Measurements from ENCODE around the gene PLCB3. TPM values are rescaled to one million over a fixed set of nuclear protein-coding genes. Genes with fewer than 3 reads are reported as not detected.

The PLCB3 gene
- total and polyA plus RNA-seq, 2 of the 13 experiments (the other 11 are each of a cell fraction or from before 2014, with no cell fraction given), result 7.5 to 13.8 TPM

DNA sequence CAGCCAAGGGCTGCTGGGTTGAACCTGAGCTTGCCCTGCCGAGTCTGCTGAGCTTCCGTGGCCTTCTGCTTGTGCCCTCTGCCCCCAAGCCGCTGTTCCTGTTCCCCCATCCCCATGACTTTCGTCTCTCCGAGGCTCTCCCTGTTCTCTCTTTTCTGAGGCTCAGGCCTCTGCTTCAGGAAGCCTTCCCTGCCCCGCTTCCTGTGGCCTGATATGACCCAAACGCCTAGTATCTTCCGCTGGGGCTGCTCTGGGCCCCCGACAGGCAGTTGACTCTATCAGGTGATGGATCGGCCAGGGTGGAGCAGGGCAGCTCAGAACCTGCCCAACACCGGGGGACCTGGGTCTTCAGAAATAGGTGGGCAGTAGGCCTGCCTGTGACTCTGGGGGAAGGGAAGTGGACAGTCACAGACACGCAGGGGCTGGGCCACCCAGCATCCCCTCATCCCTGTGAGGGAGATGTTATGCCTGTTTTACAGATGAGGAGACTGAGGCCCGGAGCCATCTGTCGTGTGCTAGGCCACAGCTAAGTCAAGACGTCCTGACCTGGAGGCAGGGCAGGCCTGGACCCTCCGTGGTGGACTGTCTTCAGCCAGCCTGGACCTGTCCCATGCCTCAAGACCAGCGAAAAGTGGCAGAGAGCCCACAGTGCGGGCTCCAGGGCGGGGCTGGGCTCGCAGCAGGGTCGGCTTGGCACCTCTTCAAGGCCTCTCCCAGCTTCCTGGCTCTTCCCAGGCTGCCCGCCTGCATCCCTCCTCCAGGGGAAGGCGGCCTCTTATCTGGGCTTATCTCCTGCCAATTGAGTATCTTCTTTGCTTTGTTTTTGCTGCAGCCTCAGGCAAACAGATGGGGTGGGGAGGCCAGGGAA is 16.9 kb downstream of the PLCB3 start:
- Histone ChIP-seq H3K4me2 (ENCODE audit: low read depth, low read length) (peak overlapping the region; percentile 95), H3K27ac (ENCODE audit: extremely low read length, insufficient read depth, low read length) (peak overlapping the region; percentile 78), H3K4me3 (replicated peaks in 1 of 3; ENCODE audit: insufficient read depth in 1 of 3, low read depth in 2 of 3, low read length in 3 of 3) (peak overlapping the region; percentile 71 to 89 (median 86)), H4K20me1 (ENCODE audit: insufficient read depth, low read length) (no peaks in the 10 kb centered on the region), H3K9ac (ENCODE audit: insufficient read depth, low read depth, low read length) (peak overlapping the region; percentile 75), H3K27me3 (ENCODE audit: control insufficient read depth in 1 of 2, insufficient read depth in 2 of 2, low read length in 2 of 2) (no peaks in the 10 kb centered on the region), H2AFZ (ENCODE audit: low read length) (no peak overlapping the region), H3K79me2 (ENCODE audit: insufficient read depth, low read length) (peaks cover 14% of the 10 kb centered on the region), H3K4me1 (ENCODE audit: insufficient read depth, low read length) (peaks cover 31% of the 10 kb centered on the region), H3K9me3 (ENCODE audit: low read length) (no peaks in the 10 kb centered on the region), H3K36me3 (replicated peaks in 1 of 2; ENCODE audit: control insufficient read depth in 1 of 2, insufficient read depth in 2 of 2, low read length in 2 of 2) (peaks cover under 1 to 4% of the 10 kb centered on the region in 2 experiments; a peak in 2 of 5 replicates)
- intact Hi-C loops (cut with micrococcal nuclease; ENCODE audit: unreplicated experiment) (loop anchor here (2.0 kb wide), 1 partner anchor 17 kb away; the partner anchor contains the start of gene PLCB3), in situ Hi-C loops (cut with HindIII; ENCODE audit: extremely low pct_ligation_motif_present, low pct_unique_long_range_greater_than_20kb) (no loop called here)
- no TSS peak for BruUV-seq (replicated peaks)
- ChIA-PET CTCF (ENCODE audit: low intra/inter-chr PET ratio, low total read pairs) (no interaction called here), POLR2A (interaction anchor here (0.7 to 5.9 kb wide), 16 partner anchors 8 to 103 kb away, joined by 3 to 113 read pairs (median 6); partner anchors contain the start of genes BAD, ESRRA, FERMT3 and FKBP2)
- no peak for DNase-seq (ENCODE audit: low spot score)
- no peak for FAIRE-seq
- 26% methylated on average over 10 of the region's 23 CpGs for WGBS (ENCODE audit: low lambda C conversion rate)
- ATAC-seq, result no peak
- TF ChIP-seq FOXC1 (CRISPR knock-in tag; IDR thresholded peaks at IDR 0.05; ENCODE audit: borderline replicate concordance) (no peak), ZFP1 (CRISPR knock-in tag; IDR thresholded peaks at IDR 0.05) (no peak), RARA (CRISPR knock-in tag; IDR thresholded peaks at IDR 0.05) (0 out of 2 replicates have a peak, but pooled peaks have one; percentile 16), AHR (CRISPR knock-in tag; IDR thresholded peaks at IDR 0.05) (no peak), ZNF891 (CRISPR knock-in tag; IDR thresholded peaks at IDR 0.05) (no peak), ZSCAN25 (CRISPR knock-in tag; IDR thresholded peaks at IDR 0.05) (no peak), MYC (CRISPR knock-in tag; IDR thresholded peaks at IDR 0.05; ENCODE audit: borderline replicate concordance) (no peak), SP5 (CRISPR knock-in tag; IDR thresholded peaks at IDR 0.05; ENCODE audit: borderline replicate concordance, low read depth) (no peak), FOXJ3 (CRISPR knock-in tag; IDR thresholded peaks at IDR 0.05; ENCODE audit: borderline replicate concordance) (no peak), ZNF747 (CRISPR knock-in tag; IDR thresholded peaks at IDR 0.05; ENCODE audit: borderline replicate concordance) (no peak), PCBP1 (IDR thresholded peaks at IDR 0.05; ENCODE audit: borderline replicate concordance, low read depth, low read length) (0 out of 2 replicates have a peak, but pooled peaks have one; percentile 9), HNRNPL (IDR thresholded peaks at IDR 0.05; ENCODE audit: low read depth, low read length) (0 out of 2 replicates have a peak, but pooled peaks have one; percentile 24), RBM22 (optimal IDR thresholded peaks at IDR 0.05; ENCODE audit: low read length) (peak; percentile 13), NPAS2 (CRISPR knock-in tag; IDR thresholded peaks at IDR 0.05; ENCODE audit: borderline replicate concordance) (no peak), HNF4A (CRISPR knock-in tag; IDR thresholded peaks at IDR 0.05) (no peak), ZNF737 (CRISPR knock-in tag; IDR thresholded peaks at IDR 0.05; ENCODE audit: borderline replicate concordance) (0 out of 2 replicates have a peak, but pooled peaks have one; percentile 13)
- TF ChIP-seq, protein P1, sequence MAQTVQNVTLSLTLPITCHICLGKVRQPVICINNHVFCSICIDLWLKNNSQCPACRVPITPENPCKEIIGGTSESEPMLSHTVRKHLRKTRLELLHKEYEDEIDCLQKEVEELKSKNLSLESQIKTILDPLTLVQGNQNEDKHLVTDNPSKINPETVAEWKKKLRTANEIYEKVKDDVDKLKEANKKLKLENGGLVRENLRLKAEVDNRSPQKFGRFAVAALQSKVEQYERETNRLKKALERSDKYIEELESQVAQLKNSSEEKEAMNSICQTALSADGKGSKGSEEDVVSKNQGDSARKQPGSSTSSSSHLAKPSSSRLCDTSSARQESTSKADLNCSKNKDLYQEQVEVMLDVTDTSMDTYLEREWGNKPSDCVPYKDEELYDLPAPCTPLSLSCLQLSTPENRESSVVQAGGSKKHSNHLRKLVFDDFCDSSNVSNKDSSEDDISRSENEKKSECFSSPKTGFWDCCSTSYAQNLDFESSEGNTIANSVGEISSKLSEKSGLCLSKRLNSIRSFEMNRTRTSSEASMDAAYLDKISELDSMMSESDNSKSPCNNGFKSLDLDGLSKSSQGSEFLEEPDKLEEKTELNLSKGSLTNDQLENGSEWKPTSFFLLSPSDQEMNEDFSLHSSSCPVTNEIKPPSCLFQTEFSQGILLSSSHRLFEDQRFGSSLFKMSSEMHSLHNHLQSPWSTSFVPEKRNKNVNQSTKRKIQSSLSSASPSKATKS (CRISPR knock-in tag; IDR thresholded peaks at IDR 0.05), result no peak
- TF ChIP-seq, protein P2, sequence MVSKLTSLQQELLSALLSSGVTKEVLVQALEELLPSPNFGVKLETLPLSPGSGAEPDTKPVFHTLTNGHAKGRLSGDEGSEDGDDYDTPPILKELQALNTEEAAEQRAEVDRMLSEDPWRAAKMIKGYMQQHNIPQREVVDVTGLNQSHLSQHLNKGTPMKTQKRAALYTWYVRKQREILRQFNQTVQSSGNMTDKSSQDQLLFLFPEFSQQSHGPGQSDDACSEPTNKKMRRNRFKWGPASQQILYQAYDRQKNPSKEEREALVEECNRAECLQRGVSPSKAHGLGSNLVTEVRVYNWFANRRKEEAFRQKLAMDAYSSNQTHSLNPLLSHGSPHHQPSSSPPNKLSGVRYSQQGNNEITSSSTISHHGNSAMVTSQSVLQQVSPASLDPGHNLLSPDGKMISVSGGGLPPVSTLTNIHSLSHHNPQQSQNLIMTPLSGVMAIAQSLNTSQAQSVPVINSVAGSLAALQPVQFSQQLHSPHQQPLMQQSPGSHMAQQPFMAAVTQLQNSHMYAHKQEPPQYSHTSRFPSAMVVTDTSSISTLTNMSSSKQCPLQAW (CRISPR knock-in tag; IDR thresholded peaks at IDR 0.05), result no peak
- TF ChIP-seq, protein P3, sequence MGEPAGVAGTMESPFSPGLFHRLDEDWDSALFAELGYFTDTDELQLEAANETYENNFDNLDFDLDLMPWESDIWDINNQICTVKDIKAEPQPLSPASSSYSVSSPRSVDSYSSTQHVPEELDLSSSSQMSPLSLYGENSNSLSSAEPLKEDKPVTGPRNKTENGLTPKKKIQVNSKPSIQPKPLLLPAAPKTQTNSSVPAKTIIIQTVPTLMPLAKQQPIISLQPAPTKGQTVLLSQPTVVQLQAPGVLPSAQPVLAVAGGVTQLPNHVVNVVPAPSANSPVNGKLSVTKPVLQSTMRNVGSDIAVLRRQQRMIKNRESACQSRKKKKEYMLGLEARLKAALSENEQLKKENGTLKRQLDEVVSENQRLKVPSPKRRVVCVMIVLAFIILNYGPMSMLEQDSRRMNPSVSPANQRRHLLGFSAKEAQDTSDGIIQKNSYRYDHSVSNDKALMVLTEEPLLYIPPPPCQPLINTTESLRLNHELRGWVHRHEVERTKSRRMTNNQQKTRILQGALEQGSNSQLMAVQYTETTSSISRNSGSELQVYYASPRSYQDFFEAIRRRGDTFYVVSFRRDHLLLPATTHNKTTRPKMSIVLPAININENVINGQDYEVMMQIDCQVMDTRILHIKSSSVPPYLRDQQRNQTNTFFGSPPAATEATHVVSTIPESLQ (CRISPR knock-in tag; conservative IDR thresholded peaks at IDR 0.05), result no peak
